Fibroblast of upper back skin (primary cell): ENCODE measurements around the gene WDHD1.

Source experiments
- DNase-seq: peaks from one replicate; pipeline ENCODE4 v3.0.0-alpha.2; 2013

The WDHD1 gene

DNA sequence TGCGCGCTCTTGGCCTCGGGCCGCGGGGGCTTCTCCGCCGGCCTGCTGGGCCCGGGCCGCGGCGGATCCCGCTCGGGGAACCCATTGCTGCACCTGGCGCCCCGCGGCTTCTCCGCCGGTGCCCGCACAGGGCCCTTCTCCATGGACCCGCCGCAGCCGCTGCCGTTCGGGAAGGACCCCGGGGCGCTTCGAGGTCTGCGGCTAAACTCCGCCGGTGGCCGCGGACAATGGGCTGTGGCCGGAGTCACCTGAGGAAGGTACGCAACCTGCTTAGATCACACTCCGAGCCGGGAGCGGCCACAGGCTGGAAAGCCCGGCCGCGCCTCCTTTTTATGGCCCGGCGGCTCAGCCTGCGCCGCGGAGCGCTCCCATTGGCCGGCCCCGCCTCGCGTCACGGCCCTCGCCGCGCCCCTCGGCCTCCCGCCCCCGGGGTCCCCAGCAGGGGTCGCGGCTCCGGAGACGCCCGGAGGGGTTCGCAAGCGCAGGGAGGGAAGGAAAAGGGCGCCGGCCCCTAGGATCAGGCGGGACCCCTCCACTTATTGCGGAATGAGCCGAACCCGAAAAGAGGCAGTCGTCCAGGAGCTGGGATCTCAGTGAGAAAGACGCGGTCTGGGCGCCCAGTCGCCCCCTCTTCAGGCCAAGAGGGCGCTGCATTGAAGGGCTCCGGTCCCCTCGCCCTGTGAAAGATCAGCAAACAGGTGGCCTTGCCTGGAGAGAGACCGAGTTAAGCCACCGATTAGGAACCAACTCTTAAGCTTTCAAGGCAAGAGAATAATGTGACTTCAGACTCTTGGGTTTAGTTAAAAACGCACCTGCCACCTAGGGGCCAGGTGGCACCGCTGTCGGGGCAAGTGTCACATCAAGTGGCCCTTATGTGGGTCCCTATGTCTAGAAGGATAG lies 124.1 kb downstream of the WDHD1 start, which contains the start of gene GCH1:
Gene GCH1, minus strand, starts transcription at position 306 of the 900 bp plus-strand sequence. Its CDS starts 163 bp downstream, at position 143.
- DNase-seq = peak; percentile 28

DNA sequence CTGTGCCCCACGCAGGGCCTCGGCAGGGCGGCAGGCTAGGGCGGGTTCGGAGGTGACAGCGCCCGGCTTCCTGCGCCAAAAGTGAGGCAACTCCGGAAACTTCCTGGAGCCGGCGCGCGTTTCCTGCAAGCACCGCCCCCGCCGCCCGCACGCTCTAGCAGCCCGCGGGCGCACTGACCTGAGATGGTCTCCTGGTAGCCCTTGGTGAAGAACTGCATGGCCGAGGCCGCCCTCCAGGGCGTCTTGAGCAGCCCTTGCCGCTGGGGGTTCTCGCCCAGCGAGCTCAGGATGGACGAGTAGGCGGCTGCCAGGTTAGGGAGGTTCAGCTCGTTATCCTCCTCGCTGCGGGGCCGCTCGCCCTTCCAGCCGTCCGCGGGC lies 124.8 kb downstream of the WDHD1 start:
- peak; percentile 32 for DNase-seq

DNA sequence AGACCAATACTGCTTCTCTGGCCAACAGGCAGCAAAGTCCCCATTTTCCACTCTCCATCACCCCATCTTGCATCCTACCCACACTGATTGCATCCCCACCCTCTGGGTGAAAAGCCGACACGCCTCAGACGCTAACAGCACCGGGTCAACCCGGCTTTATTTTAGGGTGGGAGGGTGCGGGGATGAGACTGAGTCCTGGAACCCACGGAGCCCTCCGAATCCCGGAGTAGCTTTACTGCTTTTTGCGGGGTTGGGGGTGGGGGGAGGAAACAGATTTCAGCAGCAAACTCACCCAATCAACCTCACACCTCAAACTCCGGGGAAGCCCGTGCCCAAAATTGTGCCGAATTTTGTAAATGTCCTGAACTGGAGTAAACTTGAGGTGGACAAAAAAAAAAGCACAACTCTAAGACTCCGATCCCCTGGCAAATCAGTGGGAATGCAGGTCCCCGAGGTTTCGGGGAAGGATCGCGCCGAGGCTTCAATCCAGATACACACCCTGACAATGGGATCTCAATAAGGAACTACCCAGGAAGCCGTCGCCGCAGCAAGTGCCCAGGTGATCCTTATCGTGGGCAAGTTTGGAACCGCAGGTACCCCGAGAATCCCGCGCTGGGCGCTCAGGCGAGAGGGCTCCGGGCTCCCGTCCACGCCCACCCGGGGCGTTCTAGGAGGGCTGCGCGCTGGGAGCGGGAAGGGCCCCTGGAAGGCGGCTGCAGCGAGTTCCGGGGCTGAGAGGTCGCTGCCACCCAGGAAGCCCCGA lies 125.3 kb downstream of the WDHD1 start:
- no peak for DNase-seq

DNA sequence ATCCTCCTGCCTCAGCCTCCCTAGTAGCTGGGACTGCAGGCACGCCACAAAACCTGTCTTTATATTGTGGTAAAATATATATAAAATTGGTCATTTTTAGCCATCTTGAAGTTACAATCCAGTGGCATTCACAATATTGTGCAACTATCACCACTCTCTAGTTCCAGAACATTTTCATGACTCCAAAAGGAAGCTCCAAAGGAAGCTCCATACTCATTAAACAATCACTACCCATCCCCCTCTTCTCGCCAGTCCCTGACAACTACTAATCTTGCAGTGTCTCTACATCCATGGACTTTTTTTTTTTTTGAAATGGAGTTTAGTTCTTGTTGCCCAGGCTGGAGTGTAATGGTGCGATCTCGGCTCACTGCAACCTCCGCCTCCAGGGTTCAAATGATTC lies 127.3 kb downstream of the WDHD1 start:
- DNase-seq = no peak

DNA sequence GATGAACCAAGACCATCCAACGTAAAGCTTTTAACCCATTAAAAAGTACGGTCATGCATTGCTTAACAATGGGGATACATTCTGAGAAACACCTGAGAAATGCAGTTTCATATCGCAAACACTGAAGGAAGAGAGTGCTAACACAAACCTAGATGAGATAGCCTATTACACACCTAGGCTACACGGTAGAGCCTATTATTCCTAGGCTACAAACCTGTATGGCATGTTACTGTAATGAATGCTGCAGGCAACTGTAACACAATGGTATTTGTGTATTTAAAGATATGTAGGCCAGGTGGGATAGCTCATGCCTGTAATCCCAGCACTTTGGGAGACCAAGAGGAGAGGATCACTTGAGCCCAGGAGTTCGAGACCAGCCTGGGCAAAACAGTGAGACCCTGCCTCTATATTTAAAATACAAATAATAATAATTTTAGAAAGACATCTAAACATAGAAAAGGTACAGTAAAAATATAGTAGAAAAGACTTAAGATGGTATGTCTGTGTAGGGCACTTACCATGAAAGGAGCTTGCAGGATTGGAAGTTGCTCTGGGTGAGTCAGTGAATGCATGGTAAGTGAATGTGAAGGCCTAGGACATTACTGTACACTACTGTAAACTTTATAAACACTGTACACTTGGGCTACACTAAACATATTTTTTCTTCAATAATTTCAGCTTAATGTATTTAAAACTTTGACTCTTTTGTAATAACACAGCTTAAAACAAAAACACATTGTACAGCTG lies 128.9 kb downstream of the WDHD1 start:
- DNase-seq = peak; percentile 22

DNA sequence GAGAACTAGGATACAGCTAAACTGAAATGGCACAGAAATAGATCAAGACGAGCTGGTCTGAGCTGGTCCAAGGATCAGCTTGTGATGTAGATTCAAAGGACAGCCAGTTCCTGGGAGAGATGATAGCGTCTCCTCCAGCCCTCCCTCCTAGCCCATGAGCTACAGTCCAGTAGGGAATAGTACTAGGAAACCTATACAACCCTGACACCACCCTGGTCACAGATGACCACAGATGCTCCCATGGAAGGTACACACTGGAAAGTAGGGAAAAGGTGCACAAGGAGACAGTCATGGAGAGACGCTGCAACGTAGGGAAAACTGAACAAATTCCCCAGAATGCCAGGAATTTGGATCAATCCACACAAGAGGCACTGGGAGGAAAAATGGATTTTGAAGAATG lies 131.2 kb downstream of the WDHD1 start:
- DNase-seq = no peak

DNA sequence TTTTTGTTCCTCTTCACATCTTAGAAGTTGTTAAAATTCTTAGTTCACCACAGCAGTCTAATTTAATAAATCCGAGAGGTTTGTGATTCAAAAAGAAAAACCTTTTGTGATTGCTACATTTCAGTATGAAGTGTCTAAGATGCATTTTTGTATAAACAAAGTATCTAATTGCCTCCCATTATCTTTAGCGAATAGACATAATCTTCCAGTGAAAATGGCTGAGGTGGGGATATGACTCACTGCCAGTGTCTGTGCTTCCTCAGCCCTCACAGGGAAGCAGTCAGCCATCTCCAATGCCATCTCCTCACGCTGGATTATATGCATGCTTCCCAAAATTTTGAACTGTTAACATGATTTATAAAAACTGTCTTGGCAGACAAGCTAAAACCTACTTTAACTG lies 131.9 kb downstream of the WDHD1 start:
- peak; percentile 25 for DNase-seq

DNA sequence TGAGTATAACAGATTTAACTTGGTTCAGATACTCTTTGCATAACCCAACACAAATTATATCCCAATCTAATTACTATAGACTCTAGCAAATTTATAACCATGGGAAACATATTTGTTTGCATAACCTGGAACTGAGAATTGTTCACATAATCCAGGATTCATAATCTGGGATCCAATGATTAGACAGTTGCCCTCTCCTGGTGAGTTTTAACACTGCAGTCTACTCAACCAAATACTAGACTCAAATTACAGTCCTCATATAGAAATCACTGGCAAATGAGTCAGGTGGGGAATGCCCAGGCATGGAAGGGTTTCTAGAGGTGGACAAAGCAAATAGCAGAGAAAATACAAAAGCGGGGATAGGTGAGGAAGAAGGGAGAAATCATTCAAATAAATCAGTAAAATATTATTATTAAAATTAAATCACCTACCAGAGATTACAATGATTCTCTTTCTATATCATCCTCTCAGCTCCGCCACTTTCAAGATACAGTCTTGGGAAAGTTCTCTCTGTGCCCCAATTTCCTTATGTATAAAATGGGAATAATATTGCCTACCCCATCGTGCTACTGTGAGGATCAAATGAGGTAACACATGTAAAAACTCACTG lies 133.6 kb downstream of the WDHD1 start:
- DNase-seq = peak; percentile 61

DNA sequence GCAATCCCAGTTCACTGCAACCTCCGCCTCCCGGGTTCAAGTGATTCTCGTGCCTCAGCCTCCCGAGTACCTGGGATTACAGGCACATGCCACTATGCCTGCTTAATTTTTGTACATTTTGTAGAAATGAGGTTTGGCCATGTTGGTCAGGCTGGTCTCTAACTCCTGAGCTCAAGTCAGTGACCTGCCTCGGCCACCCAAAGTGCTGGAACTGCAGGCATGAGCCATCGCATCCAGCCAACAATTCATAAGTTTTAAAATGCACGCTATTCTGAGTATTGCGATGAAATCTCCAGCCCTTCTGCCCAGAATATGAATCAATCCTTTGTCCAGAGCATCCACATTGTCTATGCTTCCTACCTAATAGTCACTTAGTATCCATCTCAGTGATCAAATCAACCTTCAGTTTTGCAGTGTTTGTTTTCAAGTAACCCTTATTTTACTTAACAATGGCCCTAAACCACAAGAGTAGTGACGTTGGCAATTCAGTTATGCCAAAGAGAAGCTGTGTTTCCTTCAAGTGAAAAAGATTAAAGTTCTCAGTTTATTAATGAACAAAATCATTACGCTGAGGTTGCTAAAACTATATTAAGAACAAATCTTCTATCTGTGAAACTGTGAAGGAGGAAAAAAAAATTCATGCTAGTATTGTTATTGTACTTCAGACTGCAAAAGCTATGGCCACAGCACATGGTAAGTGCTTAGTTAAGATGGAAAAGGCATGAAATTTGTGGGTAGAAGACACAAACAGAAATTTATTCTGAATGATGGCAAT lies 135.2 kb downstream of the WDHD1 start:
- DNase-seq = no peak

DNA sequence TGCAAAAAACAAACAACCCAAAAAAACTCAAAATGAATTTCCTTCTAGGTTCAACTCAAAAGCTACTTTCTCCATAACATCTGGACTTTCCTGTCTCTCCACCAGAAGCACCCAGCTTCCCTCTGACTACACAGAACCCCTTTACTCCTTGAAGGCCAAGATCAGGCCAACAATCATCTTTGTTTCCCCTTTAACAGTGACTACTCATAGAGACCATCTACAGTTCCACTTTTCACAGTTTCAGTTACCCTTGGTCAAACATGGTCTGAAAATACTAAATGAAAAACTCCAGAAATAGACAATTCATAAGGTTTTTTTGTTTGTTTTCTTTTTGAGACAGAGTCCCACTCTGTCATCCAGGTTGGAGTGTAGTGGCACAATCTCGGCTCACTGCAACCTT lies 136.1 kb downstream of the WDHD1 start:
- DNase-seq = no peak

DNA sequence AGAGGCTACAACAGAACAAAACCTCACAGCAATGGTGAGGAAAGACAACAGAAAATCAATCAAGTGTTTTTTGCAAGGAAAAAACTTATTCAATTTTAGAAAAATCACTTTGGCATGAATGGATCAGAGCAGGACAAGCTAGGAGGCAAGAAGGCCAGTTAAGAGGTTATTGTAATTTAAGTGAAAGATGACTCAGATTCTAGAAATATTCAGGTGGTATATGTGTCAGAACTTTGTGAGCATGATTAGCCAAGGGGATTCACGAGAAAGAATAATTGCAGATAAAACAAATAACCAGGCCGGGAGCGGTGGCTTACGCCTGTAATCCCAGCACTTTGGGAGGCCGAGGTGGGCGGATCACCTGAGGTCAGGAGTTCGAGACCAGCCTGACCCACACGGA lies 137.0 kb downstream of the WDHD1 start:
- no peak for DNase-seq
